Common myeloid progenitor, CD34-positive (primary cell): ENCODE measurements around the gene HEY2.

Experiments used
- CTCF ChIA-PET: fragments of 350-600 bp; sonication (Branson Sonifier 250); formaldehyde crosslinking; loops from one replicate; lab custom pipeline; 2021; ENCODE audit warnings: antibody characterized with exemption; lab: Charles Lee
- POLR2A ChIA-PET: fragments of 350-600 bp; sonication (Branson Sonifier 250); formaldehyde crosslinking; loops from one replicate; lab custom pipeline; 2021; ENCODE audit warnings: antibody characterized with exemption; lab: Charles Lee
- DNase-seq, 3 donors: peaks; one replicate each; pipeline versions ENCODE4 v3.0.0 to v3.0.0-alpha.2; 2013
- H3K27ac ChIP-seq, 2 experiments: 1 replicate in 1 of 2; 2 replicates in 1 of 2; pipeline ENCODE4 v1.7.0; 2013; ENCODE audit warnings: inconsistent platforms in 2 of 2, low read length in 2 of 2, mild to moderate bottlenecking in 2 of 2, low read depth in 1 of 2, moderate library complexity in 1 of 2; ENCODE audit not compliant: severe bottlenecking in 2 of 2, insufficient read depth in 1 of 2, poor library complexity in 1 of 2
- H3K27me3 ChIP-seq, 5 experiments: replicated peaks in 2 of 5; 1 replicate in 3 of 5; 2 replicates in 2 of 5; pipeline versions ENCODE4 v1.6.1 to v1.7.0; 2013; ENCODE audit warnings: low read length in 4 of 5, mild to moderate bottlenecking in 2 of 5, moderate library complexity in 2 of 5, inconsistent platforms in 1 of 5; ENCODE audit not compliant: insufficient read depth in 5 of 5, control insufficient read depth in 4 of 5
- H3K36me3 ChIP-seq, 4 experiments: 1 replicate in 2 of 4; 2 replicates in 2 of 4; pipeline versions ENCODE4 v1.6.1 to v1.7.0; 2013; ENCODE audit warnings: low read length in 3 of 4, control low read depth in 1 of 4, mild to moderate bottlenecking in 1 of 4; ENCODE audit not compliant: control insufficient read depth in 4 of 4, insufficient read depth in 4 of 4
- H3K4me1 ChIP-seq, 4 experiments: 1 replicate in 3 of 4; 2 replicates in 1 of 4; pipeline versions ENCODE4 v1.6.1 to v1.7.1; 2013; ENCODE audit warnings: low read length in 3 of 4, mild to moderate bottlenecking in 3 of 4, control low read depth in 1 of 4, inconsistent platforms in 1 of 4, moderate library complexity in 1 of 4; ENCODE audit not compliant: control insufficient read depth in 4 of 4, insufficient read depth in 4 of 4; ENCODE audit errors: control extremely low read depth in 1 of 4
- H3K4me3 ChIP-seq, 7 experiments: 1 replicate in 4 of 7; 2 replicates in 3 of 7; pipeline versions ENCODE4 v1.5.1 to v1.7.0; 2013; ENCODE audit warnings: mild to moderate bottlenecking in 7 of 7, low read length in 6 of 7, moderate library complexity in 6 of 7, inconsistent platforms in 2 of 7, low read depth in 2 of 7, control low read depth in 1 of 7; ENCODE audit not compliant: insufficient read depth in 4 of 7, control insufficient read depth in 1 of 7; ENCODE audit errors: extremely low read depth in 1 of 7
- H3K9me3 ChIP-seq, 5 experiments: 1 replicate in 4 of 5; 2 replicates in 1 of 5; pipeline versions ENCODE4 v1.6.1 to v1.7.1; 2013; ENCODE audit warnings: low read length in 4 of 5, mild to moderate bottlenecking in 2 of 5, inconsistent platforms in 1 of 5, low read depth in 1 of 5, moderate library complexity in 1 of 5; ENCODE audit not compliant: control insufficient read depth in 4 of 5, insufficient read depth in 2 of 5; ENCODE audit errors: control extremely low read depth in 1 of 5
- WGBS: methylation state at CpG from one replicate; pipeline ENCODE4 v1.1.5; 2013; ENCODE audit not compliant: insufficient coverage; 5-methylcytosine and 5-hydroxymethylcytosine counted together

HEY2 gene

GRCh38 chr6:125748406-125749172 lies 843 bp upstream of the HEY2 start:
- Histone ChIP-seq H3K36me3 (no peaks in the 10 kb centered on the region), H3K27ac (no peak overlapping the region), H3K4me3 (peak overlapping the region; percentile 44 to 79 (median 67)), H3K27me3 (peaks cover 33 to 97% (median 65%) of the 10 kb centered on the region in 5 experiments), H3K9me3 (no peaks in the 10 kb centered on the region), H3K4me1 (peaks cover 19 to 40% (median 35%) of the 10 kb centered on the region in 4 experiments)
- DNase-seq: peak in 2 of 3 donors; percentile 39 to 51
- WGBS: 2% methylated on average over 39 of the region's 42 CpGs
- ChIA-PET CTCF (interaction anchor here (0.6 to 1.3 kb wide), 2 partner anchors 9 to 438 kb away, joined by 3 to 4 read pairs; no protein-coding TSS in a partner anchor), POLR2A (interaction anchor here (0.6 kb wide), 1 partner anchor 1377 kb away, joined by 3 read pairs; no protein-coding TSS in a partner anchor)

- 4% methylated on average over 30 of the region's 35 CpGs for WGBS
- DNase-seq: peak in 1 of 3 donors; percentile 44
- H3K4me3 ChIP-seq: peak overlapping the region; percentile 45 to 79 (median 65)
- CTCF ChIA-PET: interaction anchor here (1.1 to 13.4 kb wide), 4 partner anchors 14 to 437 kb away, joined by 3 to 211 read pairs (median 4); no protein-coding TSS in a partner anchor
- no peaks in the 10 kb centered on the region for H3K36me3 ChIP-seq
- H3K27me3 ChIP-seq: peaks cover 29 to 92% (median 64%) of the 10 kb centered on the region in 5 experiments
- H3K27ac ChIP-seq: no peak overlapping the region
- H3K4me1 ChIP-seq: peaks cover 19 to 40% (median 35%) of the 10 kb centered on the region in 4 experiments
- POLR2A ChIA-PET: no interaction called here
- no peaks in the 10 kb centered on the region for H3K9me3 ChIP-seq
Observed at GRCh38 chr6:125749865-125750691, 646 bp downstream of the HEY2 start.

GRCh38 chr6:125750692-125751333 lies 1.4 kb downstream of the HEY2 start:
- 3% methylated on average over 4 of the region's 4 CpGs for WGBS
- Histone ChIP-seq H3K36me3 (no peaks in the 10 kb centered on the region), H3K4me3 (peak overlapping the region in 1 of 7 experiments; percentile 7), H3K27ac (no peak overlapping the region), H3K9me3 (no peaks in the 10 kb centered on the region), H3K27me3 (peaks cover 29 to 91% (median 64%) of the 10 kb centered on the region in 5 experiments), H3K4me1 (peaks cover 19 to 40% (median 35%) of the 10 kb centered on the region in 4 experiments)
- ChIA-PET CTCF (interaction anchor here (1.1 to 13.4 kb wide), 5 partner anchors 11 to 438 kb away, joined by 3 to 211 read pairs (median 4); no protein-coding TSS in a partner anchor), POLR2A (interaction anchor here (0.6 kb wide), 1 partner anchor 780 kb away, joined by 3 read pairs; no protein-coding TSS in a partner anchor)
- DNase-seq: no peak

GRCh38 chr6:125751334-125751916 lies 2.0 kb downstream of the HEY2 start:
- no peak overlapping the region for H3K27ac ChIP-seq
- no peak for DNase-seq
- H3K27me3 ChIP-seq: peaks cover 26 to 87% (median 63%) of the 10 kb centered on the region in 5 experiments
- CTCF ChIA-PET: interaction anchor here (0.7 to 13.4 kb wide), 7 partner anchors 10 to 439 kb away, joined by 3 to 211 read pairs (median 3); no protein-coding TSS in a partner anchor
- H3K9me3 ChIP-seq: no peaks in the 10 kb centered on the region
- H3K4me1 ChIP-seq: peaks cover 19 to 39% (median 34%) of the 10 kb centered on the region in 4 experiments
- no peaks in the 10 kb centered on the region for H3K36me3 ChIP-seq
- WGBS: 78% methylated on average over 3 of the region's 6 CpGs
- H3K4me3 ChIP-seq: no peak overlapping the region
- POLR2A ChIA-PET: interaction anchor here (0.6 kb wide), 1 partner anchor 779 kb away, joined by 3 read pairs; no protein-coding TSS in a partner anchor

GRCh38 chr6:125752773-125753172 lies 3.3 kb downstream of the HEY2 start:
- ChIA-PET POLR2A (no interaction called here), CTCF (interaction anchor here (1.0 to 13.4 kb wide), 9 partner anchors 9 to 451 kb away, joined by 3 to 211 read pairs (median 5); partner anchors contain the start of gene HDDC2)
- DNase-seq: no peak
- no peak overlapping the region for H3K4me3 ChIP-seq
- H3K27me3 ChIP-seq: peaks cover 22 to 83% (median 56%) of the 10 kb centered on the region in 5 experiments
- H3K36me3 ChIP-seq: no peaks in the 10 kb centered on the region
- H3K4me1 ChIP-seq: peaks cover 10 to 26% (median 22%) of the 10 kb centered on the region in 4 experiments
- no peak overlapping the region for H3K27ac ChIP-seq
- no peaks in the 10 kb centered on the region for H3K9me3 ChIP-seq
- WGBS: 83% methylated on average over 1 of the region's 2 CpGs
